IMR-90 (cell line): ENCODE data around the gene DPF1.

Experiments used
- CTCF ChIP-seq: conservative IDR thresholded peaks from 2 replicates; pipeline ENCODE4 v1.5.1; 2012; ENCODE audit warnings: mild to moderate bottlenecking, low read depth, low read length, improper control_type of control experiment
- MAZ ChIP-seq: IDR thresholded peaks from 2 replicates; pipeline ENCODE4 v1.6.1; 2012; ENCODE audit warnings: low read depth, mild to moderate bottlenecking, low read length, improper control_type of control experiment, moderate library complexity, borderline replicate concordance
- POLR2A ChIP-seq: IDR thresholded peaks from 2 replicates; pipeline ENCODE4 v1.6.1; 2012; ENCODE audit warnings: mild to moderate bottlenecking, low read depth, low read length
- SMC3 ChIP-seq: fragments of 150-350 bp; IDR thresholded peaks from 2 replicates; pipeline ENCODE4 v1.6.1; 2016; ENCODE audit warnings: low read depth, mild to moderate bottlenecking, antibody characterized with exemption, low read length, moderate library complexity
- USF2 ChIP-seq: fragments of 150-350 bp; IDR thresholded peaks from 2 replicates; pipeline ENCODE4 v1.6.1; 2017; ENCODE audit warnings: mild to moderate bottlenecking, antibody characterized with exemption, low read length, low read depth

GRCh38 chr19:38250821-38251563 lies 27.0 kb upstream of the DPF1 start:
- TF ChIP-seq SMC3: no peak
- TF ChIP-seq CTCF: no peak
- no peak for TF ChIP-seq USF2
- no peak for TF ChIP-seq POLR2A
- TF ChIP-seq MAZ: no peak
